Fibroblast of pulmonary artery (primary cell): ENCODE results near the gene ARSI.

ENCODE experiments used
- DNase-seq: peaks from one replicate; pipeline ENCODE4 v3.0.0-alpha.2; 2010; ENCODE audit warnings: low read depth
- H3K4me3 ChIP-seq: replicated peaks from 2 replicates; pipeline ENCODE4 v1.5.1; 2011; ENCODE audit warnings: low read depth, mild to moderate bottlenecking, control low read depth, low read length, moderate library complexity
- TF ChIP-seq, protein P1 (sequence below): IDR thresholded peaks from 2 replicates; pipeline ENCODE4 v1.5.1; 2011; ENCODE audit warnings: mild to moderate bottlenecking, control low read depth, low read length, inconsistent platforms; ENCODE audit errors: missing control alignments

ARSI gene

DNA sequence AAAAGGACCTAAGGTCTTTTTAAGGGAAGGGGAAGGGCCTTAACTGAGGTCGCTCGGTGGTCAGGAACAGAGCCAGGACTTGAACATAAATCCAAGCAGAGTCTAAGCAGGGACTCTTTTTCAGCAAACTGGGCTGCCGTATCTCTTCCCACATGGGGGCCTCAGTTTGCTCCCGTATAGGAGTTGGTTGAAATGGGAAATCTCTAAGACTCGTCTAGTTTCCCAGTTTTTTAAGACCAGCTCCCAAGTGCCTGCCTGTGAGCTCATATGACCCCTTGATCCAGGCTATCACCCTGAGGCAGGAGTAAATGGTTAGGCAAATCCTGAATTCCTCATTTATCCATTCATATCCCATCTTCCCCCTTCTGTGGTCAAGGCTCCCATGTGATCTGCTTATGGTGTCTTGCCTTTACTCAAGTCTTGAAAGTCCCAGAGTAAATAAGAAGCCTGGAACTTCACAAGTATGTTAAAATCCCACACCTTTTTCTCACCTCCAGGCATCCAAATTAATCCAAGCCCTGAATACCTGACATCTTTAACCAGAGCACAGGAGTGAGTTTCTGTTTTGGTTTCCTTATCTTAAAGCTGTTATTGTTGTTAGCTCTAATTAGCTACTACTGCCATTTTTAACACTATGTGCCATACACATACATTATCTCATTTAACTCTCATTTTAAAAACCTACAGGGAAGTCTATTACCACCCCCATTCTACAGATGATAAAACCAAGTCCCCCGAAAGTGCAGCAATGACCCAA is 3.0 kb downstream of the ARSI start:
- TF ChIP-seq, protein P1, sequence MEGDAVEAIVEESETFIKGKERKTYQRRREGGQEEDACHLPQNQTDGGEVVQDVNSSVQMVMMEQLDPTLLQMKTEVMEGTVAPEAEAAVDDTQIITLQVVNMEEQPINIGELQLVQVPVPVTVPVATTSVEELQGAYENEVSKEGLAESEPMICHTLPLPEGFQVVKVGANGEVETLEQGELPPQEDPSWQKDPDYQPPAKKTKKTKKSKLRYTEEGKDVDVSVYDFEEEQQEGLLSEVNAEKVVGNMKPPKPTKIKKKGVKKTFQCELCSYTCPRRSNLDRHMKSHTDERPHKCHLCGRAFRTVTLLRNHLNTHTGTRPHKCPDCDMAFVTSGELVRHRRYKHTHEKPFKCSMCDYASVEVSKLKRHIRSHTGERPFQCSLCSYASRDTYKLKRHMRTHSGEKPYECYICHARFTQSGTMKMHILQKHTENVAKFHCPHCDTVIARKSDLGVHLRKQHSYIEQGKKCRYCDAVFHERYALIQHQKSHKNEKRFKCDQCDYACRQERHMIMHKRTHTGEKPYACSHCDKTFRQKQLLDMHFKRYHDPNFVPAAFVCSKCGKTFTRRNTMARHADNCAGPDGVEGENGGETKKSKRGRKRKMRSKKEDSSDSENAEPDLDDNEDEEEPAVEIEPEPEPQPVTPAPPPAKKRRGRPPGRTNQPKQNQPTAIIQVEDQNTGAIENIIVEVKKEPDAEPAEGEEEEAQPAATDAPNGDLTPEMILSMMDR, result no peak
- DNase-seq, result no peak
- no peak overlapping the region for H3K4me3 ChIP-seq

DNA sequence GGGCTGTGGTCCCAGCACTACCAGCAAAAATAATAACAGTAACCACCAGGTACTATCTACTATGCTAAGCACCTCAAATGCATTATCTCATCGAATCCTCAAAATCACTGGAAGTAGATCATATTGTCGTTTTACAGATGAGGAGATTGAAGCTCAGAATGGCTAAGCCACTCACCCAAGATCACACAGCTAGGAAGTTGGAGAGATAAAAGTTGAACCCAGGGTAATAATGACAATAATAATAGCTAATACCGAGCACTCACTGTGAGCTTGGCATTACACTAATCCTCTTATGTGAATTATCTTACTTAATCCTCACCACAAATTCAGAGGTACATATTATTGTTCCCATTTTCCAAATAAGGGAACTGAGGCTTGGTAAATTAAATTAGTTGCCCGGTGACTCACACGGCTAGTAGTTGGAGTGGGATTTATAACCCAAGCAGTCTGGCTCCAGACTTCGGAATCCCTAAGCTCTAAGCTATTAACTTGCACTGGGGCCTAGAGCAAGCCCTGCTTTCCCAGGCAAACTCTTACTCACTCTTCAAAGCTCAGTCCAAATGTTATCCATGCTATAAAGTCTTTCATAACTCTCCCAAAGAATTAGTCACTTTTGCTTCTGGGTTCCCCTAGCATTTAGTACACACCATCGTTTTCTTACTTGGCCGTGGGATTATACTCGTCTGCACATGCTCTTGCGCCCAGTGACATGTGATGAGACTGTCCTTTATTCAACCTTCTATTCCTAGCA is 3.8 kb downstream of the ARSI start:
- DNase-seq, result peak; percentile 89
- TF ChIP-seq, protein P1, result no peak
- no peak overlapping the region for H3K4me3 ChIP-seq

DNA sequence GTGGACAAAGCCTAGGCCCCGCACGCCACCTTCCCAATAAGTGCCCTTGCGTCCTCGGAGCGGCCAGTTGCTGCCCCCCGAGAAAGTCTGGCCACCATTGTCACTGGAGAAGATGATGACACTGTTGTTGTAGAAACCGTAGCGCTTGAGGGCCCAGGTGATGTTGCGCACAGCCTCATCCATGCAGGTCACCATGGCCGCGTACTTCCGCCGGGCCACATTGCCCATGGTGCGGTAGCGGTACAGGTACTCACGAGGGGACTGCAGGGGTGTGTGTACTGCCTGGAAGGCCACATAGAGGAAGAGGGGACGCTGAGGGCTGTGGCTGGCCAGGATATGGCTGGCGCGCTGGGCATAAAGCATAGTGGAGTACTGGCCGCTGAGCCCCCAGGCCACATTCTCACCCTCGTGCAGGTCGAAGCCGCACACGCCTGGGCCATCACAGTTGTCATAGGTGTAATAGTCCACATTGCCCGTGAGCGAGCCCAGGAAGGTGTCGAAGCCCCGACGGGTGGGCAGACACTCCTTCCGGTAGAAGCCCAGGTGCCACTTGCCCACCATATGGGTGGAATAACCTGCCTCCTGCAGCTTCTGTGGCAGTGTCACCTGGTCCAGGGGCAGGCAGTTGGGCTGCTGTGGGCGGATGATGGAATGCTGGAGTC is 4.6 kb downstream of the ARSI start:
- TF ChIP-seq, protein P1, result no peak
- no peak overlapping the region for H3K4me3 ChIP-seq
- DNase-seq, result no peak

DNA sequence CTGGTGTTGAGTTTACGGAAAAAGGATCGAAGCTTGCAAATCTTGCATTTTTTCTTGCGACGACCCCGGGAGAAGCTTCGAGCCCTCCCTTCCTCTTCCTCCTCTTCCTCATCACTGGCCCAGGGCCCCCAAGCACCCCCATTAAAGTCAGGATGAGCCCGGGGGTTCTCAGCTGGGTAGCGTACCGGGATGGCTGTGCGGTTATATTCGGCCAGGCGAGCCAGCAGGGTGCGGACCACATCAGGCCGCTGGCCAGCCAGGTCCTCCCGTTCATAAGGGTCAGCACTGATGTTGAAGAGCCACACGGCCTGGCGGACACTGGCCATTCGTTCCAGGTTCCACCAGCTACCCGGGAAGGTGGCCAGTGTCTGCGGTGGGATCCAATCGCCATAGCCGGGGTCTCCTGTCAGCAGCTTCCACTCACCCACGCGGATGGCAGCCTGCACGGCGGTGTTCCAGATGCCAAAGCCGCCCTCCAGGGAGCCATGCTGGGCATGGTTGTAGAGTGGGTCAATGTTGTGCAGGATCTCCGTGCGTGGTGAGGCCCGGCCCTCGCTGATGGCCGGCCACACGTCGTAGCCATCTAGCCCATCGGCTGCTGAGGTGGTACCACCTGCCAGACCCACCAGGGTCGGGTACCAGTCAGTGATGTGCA is 5.3 kb downstream of the ARSI start:
- TF ChIP-seq, protein P1, result no peak
- DNase-seq, result no peak
- H3K4me3 ChIP-seq, result no peak overlapping the region

DNA sequence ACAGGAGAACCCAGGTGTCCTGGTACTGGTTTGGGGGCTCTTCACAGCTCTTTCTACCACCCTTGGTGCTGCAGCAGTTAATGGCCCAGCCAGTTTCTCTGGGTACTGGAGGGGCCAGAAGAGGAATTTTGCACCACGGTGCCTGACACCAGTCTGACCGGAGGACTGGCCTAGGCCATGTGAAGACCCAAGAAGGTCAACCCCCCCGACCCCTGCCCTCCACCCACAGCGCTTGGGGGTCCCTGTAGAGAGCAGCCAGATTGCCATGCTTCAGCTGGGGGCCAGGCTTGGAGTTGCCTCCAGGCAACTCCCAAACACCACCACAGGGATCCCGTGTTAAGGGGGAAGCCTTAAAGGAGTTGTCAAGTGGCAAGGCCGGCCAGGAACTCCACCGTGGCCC is 6.2 kb downstream of the ARSI start:
- no peak for DNase-seq
- no peak overlapping the region for H3K4me3 ChIP-seq
- TF ChIP-seq, protein P1, result no peak

DNA sequence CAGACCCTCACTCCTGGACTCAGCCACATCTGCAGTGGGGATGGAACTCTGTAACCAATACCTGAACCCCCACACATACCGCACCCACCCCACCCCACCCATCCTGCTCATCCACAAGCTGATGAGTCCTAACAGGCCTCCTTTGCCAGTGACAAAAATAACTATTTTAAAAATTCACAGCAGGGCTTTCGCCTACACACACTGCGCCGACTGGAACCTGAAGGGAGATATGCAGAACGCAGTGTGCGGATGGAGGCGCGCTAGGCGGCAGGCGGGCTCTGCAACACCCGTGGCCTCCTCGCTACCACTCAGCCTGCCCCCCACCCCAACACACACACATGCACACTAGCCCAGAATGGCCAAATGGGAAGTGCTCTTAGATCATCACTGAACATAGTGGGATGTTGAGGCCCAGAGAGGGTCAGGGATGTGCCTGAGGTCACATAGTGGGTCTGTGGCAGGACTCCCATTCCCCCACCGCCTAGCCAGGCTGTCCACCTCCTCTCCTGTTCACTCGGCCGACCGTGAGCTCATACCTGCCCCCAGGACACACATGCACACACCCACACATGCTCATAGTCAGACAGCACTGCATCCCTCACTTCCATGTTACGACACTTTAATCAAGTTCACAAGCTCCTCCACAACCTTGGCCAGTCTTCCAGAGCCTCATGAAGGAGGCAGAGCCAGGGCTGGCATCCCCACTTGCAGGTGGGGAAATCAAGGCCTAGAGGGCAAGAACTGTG is 6.8 kb downstream of the ARSI start:
- TF ChIP-seq, protein P1, result no peak
- DNase-seq, result no peak

More for the DNA sequence above, 6.8 kb downstream of the ARSI start:
- no peak overlapping the region for H3K4me3 ChIP-seq
